Subcutaneous preadipocyte (primary cell): ENCODE data around the gene CFC1B. TPM values are rescaled to one million over a fixed set of nuclear protein-coding genes. Genes with fewer than 3 reads are reported as not detected.

Source experiments
- small RNA-seq: library from RNA; depleted of rRNA; stranded (forward); fragments of <200 nt; gene quantifications from one replicate; pipeline ENCODE3, GENCODE V24; 2012
- total RNA-seq: library from RNA; depleted of rRNA; stranded (reverse); fragments of >200 nt; gene quantifications from 2 replicates; pipeline ENCODE4 v1.2.3, GENCODE V29; 2012

The CFC1B gene
- not detected in 2 replicates for total RNA-seq

DNA sequence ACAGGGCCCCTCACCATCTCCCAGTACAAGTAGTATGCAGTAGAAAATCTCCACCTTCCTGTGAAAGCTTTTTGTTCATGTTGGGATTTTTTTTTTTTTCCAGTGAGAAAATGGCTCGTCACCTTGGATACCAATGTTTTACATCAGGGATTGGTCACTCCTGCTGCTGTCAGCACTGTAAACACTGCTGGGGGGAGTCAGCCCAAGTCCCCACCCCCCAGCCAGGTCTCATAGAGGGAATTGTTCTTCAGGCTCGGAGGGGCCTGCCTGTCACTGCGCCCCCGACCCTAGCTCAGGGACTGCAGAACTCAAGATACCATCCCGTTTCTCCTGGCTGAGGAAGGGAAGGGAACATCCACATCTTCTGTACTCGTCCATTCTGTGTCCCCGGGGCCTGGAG is at the start of gene CFC1B:
TSS of gene CFC1B (plus strand) at position 231 of the 400 bp plus-strand sequence. CDS start 263 bp downstream, outside the sequence.

DNA sequence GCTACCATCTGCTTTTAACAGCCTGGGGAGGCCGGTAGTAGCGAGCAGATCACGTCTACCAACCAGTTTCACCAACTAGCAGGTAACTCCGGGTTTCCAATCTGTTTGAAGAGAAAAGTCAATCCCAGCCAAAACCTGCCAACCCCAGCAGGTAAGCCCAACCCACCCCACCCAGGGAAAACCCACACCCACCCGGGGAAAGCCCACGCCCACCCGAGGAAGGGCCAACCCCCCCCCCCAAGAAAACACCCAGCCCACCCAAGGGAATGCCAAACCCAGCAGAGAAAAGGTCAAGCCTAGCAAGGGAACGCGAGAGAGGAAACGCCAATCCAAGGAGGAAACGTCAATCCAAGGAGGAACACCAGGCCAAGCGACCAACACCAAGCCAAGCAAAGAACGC is 11.8 kb upstream of the CFC1B start, which contains the start of gene POTEI:
TSS of gene POTEI (minus strand) at position 101 of the 400 bp plus-strand sequence. CDS start at position 8, 93 bp downstream.

Small RNA genes within 50 kb of the gene (small RNA-seq; reads per million reads assigned to genes)
- gene RF00017: not detected
- not detected for gene RNU6-473P

Other genes with a start within 250 kb of the CFC1B start
- 106 and 116 TPM in 2 replicates for gene IMP4, start 178.3 kb upstream of the CFC1B start, total RNA-seq
- gene PTPN18, start 165.2 kb upstream of the CFC1B start, total RNA-seq: 29.0 and 33.6 TPM in 2 replicates
- not detected in 2 replicates for gene POTEI, start 11.9 kb upstream of the CFC1B start, total RNA-seq
- not detected in 2 replicates for gene CFC1, start 78.4 kb downstream of the CFC1B start, total RNA-seq
- not detected in 2 replicates for gene POTEJ, start 90.2 kb downstream of the CFC1B start, total RNA-seq
- not detected in 2 replicates for gene GPR148, start 207.8 kb downstream of the CFC1B start, total RNA-seq
- gene AMER3, start 234.3 kb downstream of the CFC1B start, total RNA-seq: not detected in 2 replicates